NCI-H82 treated with DMSO at 0.1 percent for 48 hours (cell line): ENCODE data around the gene LSM3.

Source experiments
- DNase-seq: peaks from one replicate; lab custom pipeline; 2025; ENCODE audit not compliant: unreplicated experiment; lab: John Stamatoyannopoulos, UW

LSM3 gene

GRCh38 chr3:14143271-14144225, 35.1 kb upstream of the LSM3 start:
- no peak for DNase-seq

- no peak for DNase-seq
These were observed 34.1 kb upstream of the LSM3 start for GRCh38 chr3:14144423-14145075.

- DNase-seq = no peak
These were observed 33.4 kb upstream of the LSM3 start for GRCh38 chr3:14145236-14145635.

DNA sequence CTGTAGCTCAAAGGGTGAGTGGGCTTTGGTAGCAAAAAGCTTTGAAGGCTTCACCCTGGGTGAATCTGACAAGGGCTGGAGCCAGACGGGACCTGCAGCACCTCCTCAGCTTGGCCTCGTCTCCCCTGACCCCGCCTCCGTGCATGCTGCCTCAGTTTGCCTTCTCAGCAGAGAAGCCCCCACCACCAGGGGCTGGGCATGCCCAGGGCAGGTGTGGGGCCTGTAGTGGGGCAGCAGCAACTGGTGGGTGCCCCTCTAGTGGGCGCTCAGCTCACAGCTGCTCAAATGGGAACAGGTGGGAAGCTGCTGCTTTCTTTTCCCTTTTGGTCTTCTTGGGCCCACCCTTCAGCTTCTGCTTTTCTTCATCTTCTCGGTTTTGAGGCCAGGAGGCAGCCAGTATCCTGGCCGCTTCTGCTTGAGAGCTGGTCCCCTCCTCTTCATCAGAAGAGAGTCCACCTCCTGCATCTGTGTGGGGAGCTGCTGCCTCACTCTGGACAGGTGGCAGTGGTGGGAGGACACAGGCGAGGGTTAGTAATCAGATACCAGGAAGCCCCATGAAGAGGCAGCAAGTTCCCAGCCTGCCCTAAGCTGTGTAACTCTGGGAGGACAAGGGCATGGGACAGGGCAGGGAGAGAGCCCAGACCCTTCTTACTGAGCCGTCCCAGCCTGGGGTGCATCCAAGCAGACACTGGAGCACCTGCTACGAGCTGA, 32.8 kb upstream of the LSM3 start:
- no peak for DNase-seq

DNA sequence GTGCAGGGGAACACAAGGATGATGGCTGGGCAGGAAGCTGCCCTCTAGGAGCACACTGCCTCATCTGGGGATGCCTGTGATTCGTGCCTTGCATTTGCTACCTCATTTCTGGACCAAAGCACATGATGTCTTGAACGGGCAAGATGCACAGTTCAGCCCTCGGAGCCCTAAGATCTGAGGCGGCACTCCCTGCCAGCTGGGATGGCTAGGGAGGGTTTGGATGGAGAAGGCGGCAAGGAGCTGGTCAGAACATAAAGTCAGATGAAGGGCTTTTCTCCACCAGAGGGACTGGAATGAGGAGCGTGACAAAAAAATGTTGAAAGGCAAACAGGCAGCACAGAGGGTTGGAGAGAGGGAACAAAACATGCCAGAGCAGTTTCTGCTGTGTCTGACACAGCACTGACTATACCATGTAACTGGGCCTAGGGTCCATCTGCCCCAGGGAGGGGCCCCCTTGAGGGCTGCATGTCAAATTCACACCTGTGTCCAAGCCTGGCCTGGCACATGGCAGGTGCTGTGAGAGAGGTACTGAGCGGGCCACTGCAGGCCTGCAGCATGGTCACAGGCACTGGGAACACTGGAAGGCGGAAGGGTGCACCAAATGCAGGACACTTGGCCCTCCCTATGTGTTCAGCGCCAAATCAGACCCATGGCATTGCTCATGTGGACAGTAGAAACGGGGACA, 32.1 kb upstream of the LSM3 start:
- no peak for DNase-seq

- no peak for DNase-seq
These were observed 31.6 kb upstream of the LSM3 start for GRCh38 chr3:14147066-14147435.

DNA sequence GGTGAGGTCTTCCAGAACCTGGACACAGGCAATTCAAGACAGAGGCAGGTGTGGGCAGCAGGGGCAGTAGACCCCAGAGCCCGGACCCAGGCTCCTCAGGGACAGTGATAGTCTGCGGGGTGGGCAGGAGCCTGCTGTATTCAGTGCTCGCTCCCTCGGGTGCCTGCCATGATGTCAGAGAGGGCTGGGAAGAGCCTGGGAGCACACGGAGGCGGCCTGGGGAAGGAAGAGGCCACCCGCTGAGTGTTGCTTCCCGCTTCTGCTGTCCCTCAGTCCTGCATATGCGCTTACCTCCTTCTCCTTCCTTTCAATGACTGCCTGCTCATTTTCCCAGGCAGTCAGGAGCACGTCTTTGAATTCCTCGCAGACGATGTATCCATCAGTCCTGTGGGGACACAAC, 31.0 kb upstream of the LSM3 start:
- no peak for DNase-seq

- DNase-seq = no peak
These were observed 30.3 kb upstream of the LSM3 start for GRCh38 chr3:14148041-14148985.

DNA sequence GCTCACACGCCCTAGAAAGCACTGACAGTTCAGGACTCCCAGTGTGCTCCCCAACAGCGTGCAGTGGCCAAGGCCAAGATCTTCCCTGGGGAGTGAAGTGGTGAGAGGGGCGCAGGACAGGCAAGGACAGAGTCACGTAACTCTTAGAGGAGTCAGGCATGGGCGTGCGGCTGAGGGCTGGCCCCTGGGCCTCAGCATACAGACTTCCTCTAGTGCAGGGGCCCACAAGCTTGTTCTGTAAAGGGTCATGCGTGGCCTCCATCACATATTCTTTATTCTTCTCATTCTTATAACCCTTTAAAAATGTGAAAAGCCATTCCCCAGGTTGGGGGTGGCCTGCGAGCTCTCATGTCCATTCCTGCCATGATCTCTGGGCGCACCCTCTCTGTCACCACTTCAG, 28.5 kb upstream of the LSM3 start:
- DNase-seq = no peak

DNA sequence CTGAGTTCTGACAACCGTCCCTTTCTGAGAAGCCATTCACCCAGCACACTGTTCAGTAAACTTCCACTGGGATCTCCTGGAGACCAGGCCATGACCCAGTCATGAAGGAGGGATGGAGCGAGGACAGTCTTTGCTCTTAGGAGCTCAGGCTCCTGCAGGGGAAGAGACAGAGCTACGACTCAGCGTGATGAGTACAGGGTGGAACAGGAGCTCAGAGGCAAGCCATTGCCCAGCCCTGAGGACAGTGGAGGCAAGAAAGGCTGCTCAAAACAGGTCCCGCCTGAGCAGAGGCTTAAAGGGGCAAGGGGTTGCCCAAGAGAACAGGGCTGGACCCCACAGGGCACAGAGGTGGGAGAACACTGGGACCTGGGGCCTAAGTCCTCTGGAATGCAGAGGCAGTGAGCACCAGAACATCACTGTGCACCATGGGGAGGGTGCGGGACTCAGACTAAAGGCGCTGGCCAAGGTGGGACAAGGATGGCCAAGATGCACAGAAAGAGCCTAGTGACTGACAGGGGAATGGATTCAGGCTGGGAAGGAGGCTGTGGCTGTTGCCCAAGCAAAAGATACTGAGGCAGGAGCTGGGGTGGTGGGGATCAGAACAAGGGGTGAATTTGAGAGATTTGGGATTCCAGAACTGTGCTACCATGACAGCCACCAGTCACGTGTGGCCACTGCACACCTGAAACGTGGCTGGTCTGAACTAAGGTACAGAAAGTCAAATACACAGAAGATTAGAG, 28.0 kb upstream of the LSM3 start:
- DNase-seq = no peak

GRCh38 chr3:14151471-14152083, 27.0 kb upstream of the LSM3 start:
- no peak for DNase-seq

DNA sequence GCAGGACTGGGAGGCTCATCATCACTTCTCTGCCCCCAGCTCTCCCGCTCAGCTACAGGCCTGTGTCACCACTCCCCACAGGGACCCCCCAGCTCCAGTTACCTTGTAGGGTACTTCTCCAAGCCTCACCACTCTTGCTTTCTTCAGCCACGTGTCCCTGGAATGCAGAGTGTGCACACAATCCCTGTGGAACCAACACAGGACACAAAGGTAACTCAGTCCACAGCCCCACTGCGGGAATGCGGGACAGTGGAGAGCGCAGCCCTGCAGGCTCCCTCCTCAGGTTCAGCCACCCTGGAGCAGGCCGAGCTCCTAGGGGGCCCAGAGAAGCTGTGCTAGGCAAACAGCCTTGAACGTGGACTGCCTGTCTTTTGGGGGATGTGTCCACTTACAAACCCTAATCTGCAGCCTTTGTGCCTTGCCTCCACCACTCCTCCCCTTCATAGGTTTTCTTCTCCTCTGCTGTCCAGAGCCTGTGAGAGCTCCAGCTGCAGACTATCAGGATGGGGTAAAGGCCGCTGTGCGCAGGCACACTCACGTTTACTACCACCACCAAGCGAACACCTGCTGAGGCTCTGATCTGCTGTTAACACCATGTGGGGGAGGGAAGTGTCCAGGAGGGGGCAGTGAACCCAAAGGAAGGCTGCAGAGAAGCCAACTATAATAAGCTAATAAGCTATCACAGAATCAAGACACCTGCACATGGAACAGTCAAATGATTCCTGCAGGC, 26.2 kb upstream of the LSM3 start:
- no peak for DNase-seq

- no peak for DNase-seq
These were observed 25.7 kb upstream of the LSM3 start for GRCh38 chr3:14152963-14153355.

GRCh38 chr3:14153663-14154062, 25.0 kb upstream of the LSM3 start:
- no peak for DNase-seq

DNA sequence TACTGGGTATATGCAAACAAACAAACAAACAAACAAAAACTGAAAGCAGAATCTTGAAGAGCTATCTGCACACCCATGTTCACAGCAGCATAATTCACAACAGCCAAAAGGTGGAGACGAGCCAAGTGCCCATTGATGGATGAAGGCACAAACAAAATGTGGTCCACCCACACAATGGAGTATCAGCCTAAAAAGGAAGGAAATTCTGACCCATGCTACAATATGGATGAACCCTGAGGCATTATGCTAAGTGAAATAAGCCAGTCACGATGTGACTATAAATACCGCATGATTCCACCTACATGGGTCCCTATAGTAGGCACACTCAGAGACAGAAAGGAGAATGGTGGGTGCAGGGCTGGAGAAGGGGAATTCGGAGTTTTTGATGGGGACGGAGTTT, 24.3 kb upstream of the LSM3 start:
- no peak for DNase-seq

DNA sequence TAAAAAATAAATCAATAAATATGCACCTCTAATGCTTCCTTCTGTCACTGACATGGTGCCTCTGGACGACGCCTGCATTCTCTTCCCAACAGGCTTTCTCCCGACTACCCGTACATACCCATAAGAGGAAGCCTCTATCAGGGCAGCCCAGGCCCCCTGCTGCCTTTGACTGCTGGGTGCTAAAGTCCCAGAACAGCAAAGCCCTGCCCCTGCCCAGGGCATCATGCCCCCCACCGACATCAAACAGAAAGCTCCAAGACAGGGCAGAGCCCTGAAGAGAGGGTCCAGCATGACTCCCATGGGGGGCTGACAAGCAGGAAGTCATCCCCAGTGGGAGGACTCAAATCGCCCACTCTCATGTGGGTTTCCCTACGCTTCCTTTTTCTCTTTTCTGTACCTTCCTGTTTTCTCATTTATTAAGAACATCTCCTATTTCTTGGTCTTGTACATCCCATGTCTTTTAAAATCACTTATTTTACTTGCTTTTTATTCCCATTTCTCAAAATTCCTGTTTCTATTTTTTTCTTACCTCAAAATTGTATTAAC, 23.6 kb upstream of the LSM3 start:
- no peak for DNase-seq

GRCh38 chr3:14156201-14156600, 22.4 kb upstream of the LSM3 start:
- no peak for DNase-seq
